SK-N-DZ (cell line): ENCODE measurements around the gene FHOD3.
A peak's percentile ranks its signal among the peaks of the same experiment; 100 is the strongest.

Experiments
- DNase-seq: peaks from one replicate; pipeline ENCODE4 v3.0.0-alpha.2; 2015; ENCODE audit warnings: low spot score

FHOD3 gene

DNA sequence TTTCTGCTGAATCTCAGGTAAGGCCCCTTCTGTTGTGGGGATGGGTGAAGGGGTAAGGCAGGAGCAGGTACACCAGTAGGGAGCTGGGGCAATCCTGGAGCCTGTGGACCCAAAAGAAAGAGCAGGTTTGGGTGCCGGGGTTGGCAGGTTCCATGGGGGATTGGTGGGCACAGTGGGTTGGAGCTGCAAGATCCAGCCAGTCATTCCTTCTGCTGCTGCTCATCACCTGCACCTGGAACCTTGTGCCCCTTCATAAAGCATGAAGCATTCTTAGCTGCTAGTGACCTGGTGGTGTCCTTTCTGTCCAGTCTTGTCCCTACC is 24.9 kb downstream of the FHOD3 start:
- DNase-seq: no peak

DNA sequence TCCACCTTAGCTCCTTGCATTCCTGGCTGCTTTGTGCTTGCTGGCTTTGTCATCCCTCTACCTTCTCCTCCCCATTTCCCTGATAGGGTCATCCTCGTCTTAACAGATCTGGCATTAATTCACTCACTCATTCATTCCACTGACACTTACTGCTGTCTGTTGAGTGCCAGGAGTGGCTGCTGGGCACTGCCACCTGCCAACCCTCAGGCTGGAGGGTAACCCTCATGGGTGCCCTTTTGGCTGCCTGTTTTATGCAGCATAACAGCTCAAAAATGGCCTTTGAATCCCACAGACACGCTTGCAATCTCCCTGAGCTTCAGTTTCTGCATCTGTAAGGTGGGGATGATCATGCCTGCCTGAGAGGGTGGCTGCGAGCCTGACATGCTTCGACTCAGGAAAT is 25.2 kb downstream of the FHOD3 start:
- no peak for DNase-seq

DNA sequence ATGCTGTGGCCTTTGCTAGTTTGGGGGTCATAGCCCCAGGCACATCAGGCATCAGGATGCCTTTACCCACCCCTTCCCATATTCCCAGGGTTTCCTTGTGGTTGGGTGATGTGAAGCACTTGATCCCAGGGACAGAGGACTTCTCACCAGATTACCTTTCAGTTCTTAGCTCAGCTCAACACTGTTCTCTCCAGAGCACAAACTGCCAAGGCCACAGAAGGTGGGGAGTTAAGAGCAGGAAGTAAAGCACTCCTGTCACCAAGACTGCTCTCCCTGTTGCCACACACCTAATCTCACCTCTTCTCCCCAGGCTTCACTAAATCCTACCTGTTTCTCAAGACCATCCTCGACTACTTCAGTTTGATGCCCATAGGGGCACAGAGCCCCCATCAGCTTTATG is 25.9 kb downstream of the FHOD3 start:
- DNase-seq: no peak

DNA sequence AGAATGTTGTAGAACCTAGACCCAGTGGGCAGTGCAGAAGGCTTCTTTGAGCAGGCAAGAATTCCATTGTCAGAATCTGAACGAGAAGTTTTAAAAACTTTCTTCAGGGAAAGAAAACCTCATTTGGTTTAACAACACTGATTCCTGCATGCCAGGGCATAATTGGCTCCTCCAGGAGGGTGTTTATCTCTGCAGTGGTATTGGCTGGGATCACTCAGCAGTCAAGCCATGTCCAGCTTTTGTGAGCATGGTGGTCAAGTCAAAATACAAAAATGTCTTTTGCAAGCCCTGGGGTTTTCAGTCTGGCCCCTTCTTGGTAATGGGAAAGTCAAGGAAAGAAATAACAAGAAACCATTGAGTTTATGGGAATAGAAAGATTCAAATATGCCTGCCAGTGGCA is 28.3 kb downstream of the FHOD3 start:
- no peak for DNase-seq

DNA sequence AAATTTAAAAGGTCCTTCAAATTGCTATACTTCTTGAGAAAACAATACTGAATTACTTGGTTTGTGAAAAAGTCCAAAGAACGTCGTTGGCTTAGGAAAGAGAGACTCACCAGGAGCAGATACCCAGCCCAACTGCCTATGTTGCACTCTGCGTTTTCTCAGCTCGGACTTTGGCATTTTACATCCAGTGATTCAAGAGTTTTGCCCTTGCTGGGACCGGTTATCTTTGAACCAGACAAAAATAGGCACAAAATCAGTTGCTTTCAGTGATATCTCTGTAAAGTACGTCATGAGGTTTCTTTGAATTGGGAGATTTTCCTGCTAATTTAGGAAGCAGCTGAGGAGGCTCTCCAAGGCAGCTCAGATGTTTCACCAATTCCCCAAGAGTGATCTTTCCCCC is 29.3 kb downstream of the FHOD3 start:
- no peak for DNase-seq

DNA sequence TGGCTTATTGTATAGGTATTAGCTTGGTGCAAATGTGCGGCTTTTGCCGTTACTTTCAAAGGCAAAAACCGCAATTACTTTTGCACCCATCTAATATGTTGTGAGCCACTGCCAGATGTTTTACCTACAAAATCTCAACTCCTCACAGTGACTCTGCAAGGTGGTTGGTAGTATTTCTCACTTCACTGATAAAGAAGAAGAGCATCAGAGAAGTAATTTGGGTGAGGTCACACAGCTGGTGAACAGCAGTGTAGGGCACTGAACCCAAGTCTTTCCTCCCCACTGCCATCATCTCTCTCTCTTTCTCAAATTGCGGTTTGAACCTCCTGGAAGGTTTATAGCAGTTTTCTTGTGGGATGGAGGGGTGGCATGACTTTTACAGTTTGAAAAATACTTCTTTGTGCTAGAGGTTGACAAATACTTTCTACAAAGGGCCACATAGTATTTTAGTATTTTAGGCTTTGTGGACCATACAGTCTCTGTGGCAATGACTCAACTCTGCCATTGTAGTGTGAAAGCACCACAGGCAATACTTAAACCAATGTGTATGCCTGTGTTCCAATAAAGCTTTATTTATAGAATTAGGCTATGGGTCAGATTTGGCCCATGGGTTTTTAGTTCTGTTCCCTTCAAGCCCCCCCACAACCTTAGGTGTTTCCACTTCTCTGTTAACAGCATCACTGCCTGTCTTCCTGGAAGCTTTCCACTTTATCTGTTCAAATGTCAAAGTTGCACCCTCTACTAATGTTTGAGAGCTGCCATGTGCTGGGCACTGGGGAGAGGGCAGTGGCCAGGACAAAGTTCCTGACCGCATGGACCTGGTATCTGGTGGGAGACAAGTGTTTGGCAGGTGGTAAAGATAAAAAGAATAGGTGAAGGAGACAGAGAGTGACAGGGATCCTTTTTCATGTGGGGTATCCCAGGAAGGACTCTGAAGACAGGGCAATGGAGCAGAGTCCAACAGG is 30.1 kb downstream of the FHOD3 start:
- no peak for DNase-seq

DNA sequence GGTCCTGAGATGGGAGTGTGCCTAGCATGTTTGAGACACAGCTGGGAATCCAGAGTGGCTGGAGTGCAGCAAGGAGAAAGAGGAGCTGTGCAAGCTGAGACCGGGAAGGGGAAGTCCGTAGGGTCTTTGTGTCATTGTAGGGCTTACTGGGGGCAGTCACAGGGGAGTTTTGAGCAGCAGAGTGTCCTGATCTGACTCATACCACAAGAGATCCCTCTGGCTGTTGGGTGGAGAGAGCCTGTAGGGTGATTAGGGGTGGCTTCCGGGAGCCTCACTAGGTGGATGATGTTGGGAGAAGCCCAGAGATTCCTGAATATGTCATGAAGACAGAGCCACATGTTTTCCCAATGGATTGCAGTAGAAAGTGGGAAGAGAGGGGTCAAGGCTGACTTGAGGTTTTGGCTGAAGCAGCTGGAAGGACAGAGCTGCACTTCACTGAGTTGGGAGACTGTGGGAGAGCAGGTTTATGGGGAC is 30.9 kb downstream of the FHOD3 start:
- no peak for DNase-seq

DNA sequence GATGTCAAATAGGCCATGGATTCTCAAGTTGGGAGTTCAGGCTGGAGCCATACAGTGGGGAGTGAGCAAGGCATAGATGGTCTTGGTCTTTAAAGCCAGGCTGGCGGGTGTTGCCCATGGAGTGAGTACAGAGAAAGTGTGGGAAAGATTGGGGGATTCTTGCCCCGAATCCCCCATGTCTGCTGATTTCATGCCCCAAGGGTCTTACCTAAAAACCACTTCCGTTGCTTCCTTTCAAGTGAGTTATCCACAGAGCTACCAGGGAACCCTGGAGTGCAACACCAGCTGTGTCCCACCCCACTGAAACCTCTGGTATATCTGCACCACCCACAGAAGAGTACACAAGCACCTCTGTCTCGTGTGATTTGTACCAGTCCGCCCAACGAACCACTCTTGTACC is 31.4 kb downstream of the FHOD3 start:
- DNase-seq: no peak

DNA sequence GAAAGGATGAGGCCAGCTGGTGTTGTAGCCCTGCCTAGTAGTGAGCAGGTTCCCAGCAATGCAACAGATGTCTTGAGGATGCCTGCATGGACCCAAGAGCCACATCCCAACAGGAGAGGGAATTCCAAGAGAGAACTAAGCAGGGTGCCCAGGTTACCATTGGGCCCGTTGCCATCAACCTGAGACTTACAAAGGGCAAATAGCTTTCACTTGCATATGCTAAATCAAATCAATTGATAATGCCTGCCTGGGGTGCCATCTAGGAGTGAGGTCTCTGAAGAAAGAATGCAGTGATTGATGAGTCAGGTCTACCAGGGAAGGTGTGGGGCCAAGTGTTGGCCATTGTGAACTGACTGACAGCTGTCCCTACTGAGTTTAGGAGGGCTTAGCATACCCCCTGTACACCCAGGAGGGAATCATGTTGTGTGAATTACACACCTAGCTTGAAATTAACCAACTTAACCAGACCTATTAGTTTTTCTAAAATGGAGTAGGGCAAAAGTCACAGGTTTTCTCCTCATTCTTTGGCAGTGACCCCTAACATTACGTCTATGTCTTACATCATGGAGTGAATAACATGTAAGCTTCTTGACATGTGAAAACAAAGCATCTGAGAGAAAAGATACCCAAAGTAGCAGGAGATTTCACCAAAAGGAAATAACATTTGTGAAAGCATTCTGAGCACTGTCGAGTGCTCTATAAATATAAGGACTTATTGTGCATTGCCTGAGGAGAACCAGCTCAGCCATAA is 32.3 kb downstream of the FHOD3 start:
- no peak for DNase-seq

DNA sequence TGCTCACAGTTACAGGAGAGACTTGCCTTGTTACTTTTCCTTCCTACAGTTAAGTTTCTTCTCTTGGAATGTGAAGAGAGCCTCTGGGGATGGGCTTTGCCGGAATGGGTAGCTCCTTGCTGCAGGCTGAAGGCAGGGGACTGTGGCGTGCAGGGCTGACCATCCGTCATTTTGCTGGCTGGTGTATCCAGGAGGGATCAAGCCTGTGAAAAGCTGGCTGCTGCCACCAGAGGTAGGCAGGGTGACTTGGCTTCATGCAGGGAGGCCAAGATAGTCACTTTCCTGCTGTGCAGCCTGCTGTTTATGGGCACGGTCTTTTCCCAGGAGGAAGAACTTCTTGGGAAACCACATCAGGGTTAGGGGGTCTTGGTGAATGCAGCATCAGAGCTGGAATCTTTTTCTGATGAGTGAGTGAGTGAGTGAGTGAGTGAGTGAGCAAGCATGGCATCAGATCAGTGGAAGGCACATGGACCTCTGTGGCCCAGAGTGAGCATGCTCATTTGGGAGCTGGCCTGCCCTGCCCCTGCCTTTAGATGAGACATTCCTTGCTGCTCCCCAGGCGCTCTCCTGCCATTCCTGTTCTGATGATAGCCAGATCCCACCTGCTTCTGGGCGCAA is 33.0 kb downstream of the FHOD3 start:
- DNase-seq: peak; percentile 53

DNA sequence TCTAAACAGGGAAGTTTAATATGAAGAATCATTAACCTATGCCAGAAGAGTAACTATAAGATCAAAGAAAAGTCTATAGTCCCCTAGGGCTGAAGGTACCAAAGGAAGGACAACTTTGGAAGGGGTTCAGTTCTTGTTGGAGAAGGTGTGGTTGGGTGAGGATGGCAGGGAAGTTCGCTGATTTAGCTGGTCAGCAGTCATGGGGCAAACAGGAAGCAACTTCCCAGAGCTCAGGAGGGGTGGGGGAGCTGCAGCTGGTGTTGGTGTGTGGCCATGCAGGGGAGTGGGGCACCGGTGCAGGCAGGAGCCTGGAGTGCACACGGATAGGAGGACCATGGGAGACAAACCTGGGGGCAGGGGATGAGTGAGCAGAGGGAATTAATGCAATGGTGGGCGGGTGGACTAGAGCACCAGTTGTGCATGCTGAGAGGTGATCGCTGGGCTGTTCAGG is 34.0 kb downstream of the FHOD3 start:
- no peak for DNase-seq

DNA sequence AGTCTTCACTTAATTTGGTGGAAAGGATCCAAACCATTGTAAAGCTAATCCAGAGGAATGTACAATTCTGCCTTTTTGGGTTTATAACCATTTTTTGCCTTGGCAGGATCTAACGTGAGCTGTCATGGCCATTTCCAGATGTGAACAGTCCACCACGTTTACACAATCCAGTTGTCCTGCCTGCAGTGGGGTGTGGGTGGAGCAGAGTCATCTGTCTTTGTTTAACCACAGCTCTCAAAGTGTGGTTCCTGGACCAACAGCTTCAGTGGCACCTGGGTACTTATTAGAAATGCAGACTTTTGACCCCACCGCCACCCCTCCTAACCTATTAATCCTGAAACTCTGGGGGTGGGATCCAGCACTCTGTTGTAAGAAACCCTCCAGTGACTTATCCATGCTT is 35.9 kb downstream of the FHOD3 start:
- no peak for DNase-seq

DNA sequence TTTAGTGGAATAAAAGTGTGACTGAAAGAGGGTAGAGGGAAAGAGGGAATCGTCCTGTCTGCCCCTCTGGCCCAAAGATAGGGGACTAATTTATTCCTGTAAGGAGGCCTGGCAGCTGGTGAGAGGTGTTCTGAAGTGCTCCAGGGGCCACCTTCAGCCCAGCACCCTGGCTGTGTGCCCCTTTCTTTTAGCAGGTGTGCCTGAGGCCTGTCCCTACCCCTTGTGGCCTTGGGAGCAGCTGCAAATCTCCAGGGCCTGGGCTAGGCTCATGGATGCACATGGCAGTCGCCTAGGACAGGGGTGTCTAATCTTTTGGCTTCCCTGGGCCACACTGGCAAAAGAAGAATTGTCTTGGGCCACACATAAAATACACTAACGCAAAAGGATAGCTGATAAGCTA is 37.3 kb downstream of the FHOD3 start:
- DNase-seq: no peak

DNA sequence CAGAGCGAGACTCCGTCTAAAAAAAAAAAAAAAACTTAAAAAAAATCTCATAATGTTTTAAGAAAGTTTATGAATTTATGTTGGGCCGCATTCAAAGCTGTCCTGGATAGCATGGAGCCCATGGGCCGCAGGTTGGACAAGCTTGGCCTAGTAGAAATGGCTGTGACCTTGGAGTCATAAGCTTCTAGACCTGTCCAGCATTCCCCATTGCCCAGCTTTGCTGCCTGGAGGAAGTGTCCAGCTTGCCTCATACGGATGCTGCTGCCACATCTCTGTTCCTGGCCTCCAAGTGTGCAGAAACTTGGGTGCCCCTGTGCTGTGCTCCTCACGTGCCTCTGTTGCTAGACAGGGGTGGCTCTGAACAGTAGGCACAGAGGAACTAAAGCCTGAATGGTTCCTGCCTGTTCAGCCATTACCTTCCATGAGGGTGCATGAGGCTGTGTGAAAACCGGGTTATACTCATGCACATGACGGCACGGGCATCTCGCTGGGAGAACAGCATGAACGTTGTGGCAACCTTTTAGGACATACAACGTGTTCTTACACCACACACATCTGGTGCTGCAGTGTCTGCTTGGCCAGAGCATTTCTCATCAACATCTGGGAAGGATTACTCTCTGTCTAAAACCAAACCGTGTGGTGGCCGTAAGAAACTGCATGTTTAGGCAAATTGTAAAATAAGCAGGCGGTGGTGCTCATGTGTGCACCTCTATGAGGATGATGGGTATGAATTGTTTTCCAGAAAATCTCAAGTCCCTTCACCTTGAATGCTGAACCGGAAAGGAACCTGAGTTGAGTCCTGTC is 38.2 kb downstream of the FHOD3 start:
- DNase-seq: no peak

DNA sequence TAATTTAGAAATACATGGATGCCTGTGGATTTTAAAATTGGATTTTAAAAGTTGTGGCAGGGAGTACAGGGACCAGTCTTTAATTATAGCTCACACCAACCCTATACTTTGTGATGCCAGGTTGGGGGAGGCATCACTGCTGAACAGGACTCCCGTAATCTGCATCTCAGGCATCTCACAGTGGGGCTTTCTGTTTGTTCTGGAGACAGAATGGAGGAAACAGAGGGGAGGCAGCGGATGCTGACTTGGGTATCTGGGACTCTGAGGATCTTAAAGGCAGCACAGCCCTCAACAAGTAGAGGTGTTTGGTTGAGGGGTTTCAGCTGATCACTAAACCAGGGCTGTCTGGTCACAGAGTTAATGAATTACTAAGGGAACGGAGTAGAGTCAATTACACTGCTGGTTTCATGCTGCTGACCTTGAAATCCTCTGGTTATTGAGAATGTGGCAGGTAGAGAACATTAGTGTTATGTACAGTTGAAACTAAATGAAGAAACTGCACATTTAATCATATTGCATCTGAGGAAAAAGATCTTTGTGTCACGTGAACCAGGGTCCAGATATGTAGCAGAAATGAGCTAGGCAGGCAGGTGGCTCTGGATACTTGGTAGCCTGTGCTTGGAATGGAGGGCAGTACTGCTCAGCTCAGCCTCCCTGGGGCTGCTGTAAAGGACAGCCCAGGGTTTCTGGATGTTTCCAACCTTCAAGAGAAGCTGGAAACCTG is 40.3 kb downstream of the FHOD3 start:
- DNase-seq: no peak

DNA sequence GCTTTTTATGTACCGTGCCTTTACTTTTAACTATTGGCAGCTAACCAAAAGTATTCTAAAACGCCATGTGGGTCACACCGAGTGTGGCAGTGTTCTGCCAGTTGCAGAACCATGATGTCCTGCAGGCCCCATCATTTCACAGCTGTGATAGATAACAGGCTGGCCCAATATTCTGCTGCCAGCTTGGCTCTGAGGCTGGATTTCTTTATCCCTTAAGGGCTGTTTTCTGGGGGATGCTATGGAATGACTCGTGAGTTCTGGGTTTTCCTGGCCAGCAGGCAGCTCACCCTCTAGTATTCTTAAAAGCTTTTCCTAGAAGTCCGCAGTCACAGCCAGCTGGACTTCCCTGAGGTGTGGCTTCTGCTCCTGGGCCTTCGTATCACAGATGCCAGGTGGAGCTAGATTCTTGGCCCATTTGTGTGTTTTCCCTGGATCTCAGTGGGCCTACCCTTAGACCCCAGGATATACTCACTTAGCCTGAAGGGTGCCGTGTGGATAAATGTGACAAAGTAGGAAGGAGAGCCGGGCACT is 41.0 kb downstream of the FHOD3 start:
- no peak for DNase-seq

DNA sequence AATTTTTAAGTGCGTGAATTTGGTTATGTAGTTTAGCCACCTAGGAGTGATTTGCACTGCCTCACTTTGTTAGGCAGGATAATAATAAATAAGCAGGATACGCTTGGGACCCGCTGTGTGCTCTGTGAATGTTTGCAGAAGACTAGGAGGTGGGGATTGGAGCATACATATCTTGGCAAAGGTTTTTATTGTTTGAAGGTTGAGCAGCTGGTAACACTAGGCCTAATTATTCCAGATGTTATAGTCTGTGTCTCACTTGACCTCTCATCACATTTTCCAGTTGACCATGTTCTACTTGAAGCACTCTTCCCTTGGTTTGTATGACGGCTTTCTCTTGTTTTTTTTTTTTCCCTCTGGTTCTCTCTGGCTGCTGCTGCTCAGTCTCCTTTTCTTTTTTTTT is 42.7 kb downstream of the FHOD3 start:
- no peak for DNase-seq

DNA sequence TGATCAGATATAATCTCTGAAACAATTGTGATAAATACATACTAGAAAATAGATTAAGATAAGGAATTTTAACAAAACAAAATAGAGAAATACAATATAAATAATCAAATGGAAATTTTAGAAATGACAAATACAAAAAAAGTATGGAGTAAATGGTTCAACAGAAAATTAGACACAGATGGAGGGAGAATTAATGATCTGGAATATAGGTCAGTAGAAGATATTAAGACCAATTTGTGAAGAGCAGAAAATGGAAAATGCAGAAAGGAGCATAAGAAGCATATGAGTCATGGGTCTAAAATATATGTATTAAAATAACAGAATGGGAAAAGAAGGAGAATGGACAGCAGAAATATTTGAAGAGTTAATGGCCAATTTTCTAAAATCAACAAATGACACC is 44.4 kb downstream of the FHOD3 start:
- DNase-seq: no peak

DNA sequence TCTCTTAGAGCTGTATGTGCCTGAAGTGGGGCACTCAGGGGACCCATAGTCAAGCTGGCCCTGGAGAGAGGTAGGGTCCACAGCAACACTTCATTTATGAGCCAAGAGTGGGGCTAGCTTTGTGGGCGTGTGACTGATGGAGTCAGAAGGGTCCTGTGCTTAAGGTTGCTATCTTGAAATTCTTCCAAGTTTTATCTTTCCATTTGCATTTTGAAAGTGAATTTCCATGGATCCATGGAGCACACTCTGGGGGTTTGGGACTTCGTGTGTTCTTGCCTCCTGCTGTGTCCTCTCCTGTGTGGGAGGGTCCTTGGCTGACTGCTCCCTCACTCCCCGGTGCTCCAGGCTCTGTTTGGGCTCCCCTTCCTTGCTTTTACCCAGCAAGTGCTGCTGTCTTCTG is 50.8 kb downstream of the FHOD3 start:
- DNase-seq: no peak

DNA sequence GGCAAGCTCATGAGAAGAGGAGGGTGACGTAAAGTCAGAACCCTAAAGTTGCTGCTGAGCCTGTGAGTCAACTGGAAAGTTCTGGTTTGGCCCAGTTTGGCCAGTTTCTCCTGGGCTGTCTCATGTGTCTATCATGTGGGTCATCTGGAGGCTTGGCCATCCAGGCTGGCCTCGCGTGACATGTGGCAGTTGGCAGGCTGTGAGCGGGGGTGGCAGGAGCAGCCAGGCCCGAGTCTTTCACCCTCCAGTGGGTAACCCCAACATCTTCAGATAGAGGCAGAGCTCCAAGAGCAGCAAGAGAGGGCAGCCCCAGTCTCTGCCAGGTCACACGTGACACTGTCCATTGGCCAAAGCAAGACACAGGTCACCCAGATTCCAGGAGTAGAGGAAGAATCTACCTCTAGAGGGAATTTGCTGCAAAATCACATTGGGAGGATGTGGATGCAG is 51.5 kb downstream of the FHOD3 start:
- no peak for DNase-seq

DNA sequence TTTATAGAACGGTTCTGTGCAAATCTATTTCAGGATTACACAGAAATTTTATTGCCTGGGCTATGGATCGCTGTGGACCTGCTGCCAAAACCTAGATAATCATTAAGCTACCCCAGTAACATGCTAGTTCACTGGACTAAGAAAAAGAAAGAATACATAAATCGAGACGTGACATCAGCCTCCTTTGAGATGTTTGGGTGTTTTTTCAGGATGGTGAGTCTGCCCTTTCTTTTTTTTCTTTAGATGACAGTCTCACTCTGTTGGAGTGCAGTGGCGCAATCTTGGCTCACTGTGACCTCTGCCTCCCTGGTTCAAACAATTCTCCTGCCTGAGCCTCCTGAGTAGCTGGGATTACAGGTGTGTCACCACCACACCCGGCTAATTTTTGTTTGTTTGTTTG is 52.0 kb downstream of the FHOD3 start:
- no peak for DNase-seq
